B cell (primary cell): Measurements from ENCODE around the gene ADAMTS17. TPM values are rescaled to one million over a fixed set of nuclear protein-coding genes. Genes with fewer than 3 reads are reported as not detected.

ENCODE experiments used
- ATAC-seq: fragments of 200-7000 bp; cut with Tn5 transposase; one replicate; pipeline ENCODE4 v1.10.0; 2021; ENCODE audit warnings: low read depth, mild to moderate bottlenecking, moderate number of reproducible peaks, moderate library complexity
- CTCF ChIA-PET: fragments of 350-600 bp; sonication (Branson Sonifier 250); formaldehyde crosslinking; loops from one replicate; lab custom pipeline; 2021; ENCODE audit warnings: antibody characterized with exemption, inconsistent platforms; lab: Charles Lee
- POLR2A ChIA-PET: fragments of 350-600 bp; sonication (Branson Sonifier 250); formaldehyde crosslinking; loops from one replicate; lab custom pipeline; 2021; ENCODE audit warnings: antibody characterized with exemption; lab: Charles Lee
- DNase-seq: peaks from one replicate; pipeline ENCODE4 v3.0.0; 2013
- H2AFZ ChIP-seq: 2 replicates; pipeline ENCODE4 v1.6.1; 2012; ENCODE audit warnings: mild to moderate bottlenecking, low read depth, low read length; ENCODE audit not compliant: insufficient read depth, poor library complexity, severe bottlenecking
- H3K27ac ChIP-seq, 2 donors: 1 replicate in 1 of 2; 2 replicates in 1 of 2; pipeline ENCODE4 v1.5.1; 2012 to 2013; ENCODE audit warnings: low read length in 2 of 2, mild to moderate bottlenecking in 2 of 2, moderate library complexity in 1 of 2
- H3K27me3 ChIP-seq, 4 experiments: fragments of 200-600 bp in 1 of 4; sonication (generic) in 1 of 4; replicated peaks in 1 of 4; 1 replicate in 2 of 4; 2 replicates in 2 of 4; pipeline versions ENCODE4 v1.6.1 to v1.7.0; 2013 to 2016; ENCODE audit warnings: low read length in 3 of 4, mild to moderate bottlenecking in 2 of 4, mixed read lengths in 1 of 4, moderate library complexity in 1 of 4; ENCODE audit not compliant: insufficient read depth in 4 of 4, control insufficient read depth in 3 of 4; ENCODE audit errors: control extremely low read depth in 1 of 4
- H3K36me3 ChIP-seq, 2 experiments: replicated peaks in 1 of 2; 1 replicate in 1 of 2; 2 replicates in 1 of 2; pipeline versions ENCODE4 v1.6.1 to v1.7.1; 2013; ENCODE audit warnings: low read length in 1 of 2; ENCODE audit not compliant: insufficient read depth in 2 of 2, control insufficient read depth in 1 of 2; ENCODE audit errors: control extremely low read depth in 1 of 2, extremely low read depth in 1 of 2
- H3K4me1 ChIP-seq, 2 donors: fragments of 200-600 bp in 1 of 2; sonication (generic) in 1 of 2; 1 replicate in 1 of 2; 2 replicates in 1 of 2; pipeline versions ENCODE4 v1.5.1 to v1.6.1; 2013 to 2017; ENCODE audit warnings: low read length in 2 of 2; ENCODE audit not compliant: control insufficient read depth in 2 of 2, insufficient read depth in 2 of 2
- H3K4me2 ChIP-seq: replicated peaks from 2 replicates; pipeline ENCODE3; 2012; ENCODE audit warnings: mild to moderate bottlenecking, low read depth, low read length; ENCODE audit not compliant: poor library complexity, severe bottlenecking
- H3K4me3 ChIP-seq, 5 experiments: fragments of 200-600 bp in 1 of 5; sonication (generic) in 1 of 5; 1 replicate in 3 of 5; 2 replicates in 2 of 5; pipeline versions ENCODE4 v1.5.1 to v1.7.0; 2011 to 2016; ENCODE audit warnings: low read length in 4 of 5, mild to moderate bottlenecking in 4 of 5, low read depth in 2 of 5, control low read depth in 1 of 5, moderate library complexity in 1 of 5; ENCODE audit not compliant: insufficient read depth in 1 of 5; ENCODE audit errors: control extremely low read depth in 1 of 5, extremely low read depth in 1 of 5
- H3K79me2 ChIP-seq: fragments of 200-600 bp; sonication (generic); one replicate; pipeline ENCODE4 v1.6.0; 2016; ENCODE audit warnings: low read length; ENCODE audit not compliant: control insufficient read depth, insufficient read depth
- H3K9ac ChIP-seq: fragments of 200-600 bp; sonication (generic); 2 replicates; pipeline ENCODE4 v1.6.1; 2017; ENCODE audit warnings: mild to moderate bottlenecking, low read length, moderate library complexity
- H3K9me3 ChIP-seq, 3 donors: one replicate each; pipeline versions ENCODE4 v1.6.1 to v1.7.1; 2013; ENCODE audit warnings: low read length in 2 of 3; ENCODE audit not compliant: control insufficient read depth in 2 of 3, insufficient read depth in 1 of 3; ENCODE audit errors: control extremely low read depth in 1 of 3
- H4K20me1 ChIP-seq: 2 replicates; pipeline ENCODE4 v1.6.0; 2012; ENCODE audit warnings: mild to moderate bottlenecking, low read length; ENCODE audit not compliant: insufficient read depth, control insufficient read depth, poor library complexity, severe bottlenecking
- H3K27ac Mint-ChIP-seq: one replicate; pipeline ENCODE4 v1.8.0; 2021; ENCODE audit warnings: mixed read lengths
- H3K27me3 Mint-ChIP-seq: one replicate; pipeline ENCODE4 v1.8.0; 2021; ENCODE audit warnings: mixed read lengths
- H3K4me1 Mint-ChIP-seq: one replicate; pipeline ENCODE4 v1.8.0; 2021; ENCODE audit warnings: mixed read lengths
- H3K4me3 Mint-ChIP-seq: one replicate; pipeline ENCODE4 v1.8.0; 2021; ENCODE audit warnings: mixed read lengths
- H3K9me3 Mint-ChIP-seq: one replicate; pipeline ENCODE4 v1.8.0; 2022; ENCODE audit warnings: mixed read lengths; ENCODE audit not compliant: insufficient read depth
- EZH2 ChIP-seq: IDR thresholded peaks from 2 replicates; pipeline ENCODE4 v1.6.1; 2012; ENCODE audit warnings: borderline replicate concordance, low read depth, mild to moderate bottlenecking, moderate library complexity, low read length; ENCODE audit not compliant: insufficient read depth, poor library complexity, severe bottlenecking
- WGBS: methylation state at CpG from one replicate; pipeline ENCODE4 v1.1.5; 2013; ENCODE audit warnings: missing lambda C conversion rate; ENCODE audit not compliant: insufficient coverage; 5-methylcytosine and 5-hydroxymethylcytosine counted together
- intact Hi-C: fragments of 100-400 bp; cut with micrococcal nuclease; formaldehyde crosslinking; loops from one replicate; pipeline ENCODE4 v1.10.0; 2022
- polyA plus RNA-seq: library from polyadenylated mRNA; depleted of rRNA; stranded (reverse); fragments of >200 nt; gene quantifications from 2 replicates; pipeline ENCODE4 v1.2.3, GENCODE V29; 2012
- total RNA-seq, 2 donors: library from RNA; stranded (reverse); fragments of 120-200 nt in 1 of 2; gene quantifications; 1 replicate in 1 of 2; 2 replicates in 1 of 2; pipeline versions ENCODE4 v1.2.3 to v1.2.4, GENCODE V29; 2013 to 2022
- TF ChIP-seq, protein P1 (sequence below): fragments of 200-600 bp; IDR thresholded peaks from one replicate; pipeline ENCODE4 v1.8.0; 2022; ENCODE audit warnings: antibody characterized with exemption, mild to moderate bottlenecking

Gene ADAMTS17
- total and polyA plus RNA-seq, 2 donors (not counting 1 experiment from before 2014, with no cell fraction given) = 0.10 TPM; not detected in 1

DNA sequence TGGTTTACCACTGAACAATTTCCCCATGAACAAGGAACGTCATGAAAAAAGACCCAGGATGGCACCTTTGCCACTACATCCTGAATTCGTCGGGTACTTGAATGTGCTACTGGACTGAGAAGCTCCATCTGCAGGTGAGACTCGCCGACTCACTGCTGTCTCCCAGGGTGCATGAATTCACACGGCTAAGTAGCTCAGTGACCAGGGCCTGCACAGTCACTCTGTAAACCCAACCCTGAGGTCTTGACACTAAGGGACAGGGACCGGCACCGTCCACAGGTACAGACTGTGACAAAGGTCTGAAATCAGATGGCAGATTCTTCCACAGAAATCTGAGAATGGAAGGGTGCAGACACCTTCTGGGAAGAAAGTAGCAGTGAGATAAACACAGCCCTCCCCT lies 187.4 kb downstream of the ADAMTS17 start:
- no peak overlapping the region for H3K4me3 Mint-ChIP-seq
- no peak for DNase-seq
- Histone ChIP-seq H3K9ac (no peak overlapping the region), H3K27me3 (no peaks in the 10 kb centered on the region), H4K20me1 (no peaks in the 10 kb centered on the region), H2AFZ (no peak overlapping the region), H3K4me3 (no peak overlapping the region), H3K36me3 (no peaks in the 10 kb centered on the region), H3K27ac (no peak overlapping the region), H3K4me2 (no peak overlapping the region), H3K4me1 (no peaks in the 10 kb centered on the region), H3K79me2 (no peaks in the 10 kb centered on the region), H3K9me3 (peaks cover 0 to 11% (median 0%) of the 10 kb centered on the region in 3 donors)
- ChIA-PET CTCF (no interaction called here), POLR2A (no interaction called here)
- no peaks in the 10 kb centered on the region for H3K27me3 Mint-ChIP-seq
- ATAC-seq = no peak
- H3K9me3 Mint-ChIP-seq = no peaks in the 10 kb centered on the region
- intact Hi-C loops = no loop called here
- no peak overlapping the region for H3K27ac Mint-ChIP-seq
- WGBS = 78% methylated on average over 8 of the region's 8 CpGs
- TF ChIP-seq, protein P1, sequence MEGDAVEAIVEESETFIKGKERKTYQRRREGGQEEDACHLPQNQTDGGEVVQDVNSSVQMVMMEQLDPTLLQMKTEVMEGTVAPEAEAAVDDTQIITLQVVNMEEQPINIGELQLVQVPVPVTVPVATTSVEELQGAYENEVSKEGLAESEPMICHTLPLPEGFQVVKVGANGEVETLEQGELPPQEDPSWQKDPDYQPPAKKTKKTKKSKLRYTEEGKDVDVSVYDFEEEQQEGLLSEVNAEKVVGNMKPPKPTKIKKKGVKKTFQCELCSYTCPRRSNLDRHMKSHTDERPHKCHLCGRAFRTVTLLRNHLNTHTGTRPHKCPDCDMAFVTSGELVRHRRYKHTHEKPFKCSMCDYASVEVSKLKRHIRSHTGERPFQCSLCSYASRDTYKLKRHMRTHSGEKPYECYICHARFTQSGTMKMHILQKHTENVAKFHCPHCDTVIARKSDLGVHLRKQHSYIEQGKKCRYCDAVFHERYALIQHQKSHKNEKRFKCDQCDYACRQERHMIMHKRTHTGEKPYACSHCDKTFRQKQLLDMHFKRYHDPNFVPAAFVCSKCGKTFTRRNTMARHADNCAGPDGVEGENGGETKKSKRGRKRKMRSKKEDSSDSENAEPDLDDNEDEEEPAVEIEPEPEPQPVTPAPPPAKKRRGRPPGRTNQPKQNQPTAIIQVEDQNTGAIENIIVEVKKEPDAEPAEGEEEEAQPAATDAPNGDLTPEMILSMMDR = no peak
- no peak for TF ChIP-seq EZH2
- no peaks in the 10 kb centered on the region for H3K4me1 Mint-ChIP-seq

DNA sequence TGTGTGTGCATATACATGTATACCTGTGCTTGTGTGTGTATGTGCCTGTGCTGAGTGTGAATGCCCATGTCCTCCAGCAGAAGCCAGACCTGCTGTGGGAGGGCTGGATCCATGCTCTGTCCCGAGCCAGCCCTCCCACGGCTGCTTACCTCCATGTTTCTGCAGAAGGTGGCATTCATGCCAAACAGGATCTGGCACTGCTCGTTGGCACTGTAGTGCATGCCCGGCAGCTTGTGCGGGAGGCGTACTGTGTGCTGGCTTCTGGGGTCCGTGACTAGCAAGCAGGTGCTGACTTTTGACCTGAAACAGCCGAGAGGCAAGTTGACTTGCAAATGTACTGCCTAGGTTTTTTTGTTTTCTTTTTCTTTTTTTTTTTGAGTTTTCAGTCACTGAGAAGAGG lies 189.3 kb downstream of the ADAMTS17 start:
- intact Hi-C loops = no loop called here

More for the DNA sequence above, 189.3 kb downstream of the ADAMTS17 start:
- H2AFZ ChIP-seq = no peak overlapping the region
- no peaks in the 10 kb centered on the region for H3K27me3 ChIP-seq
- WGBS = 91% methylated on average over 8 of the region's 8 CpGs
- H3K9ac ChIP-seq = no peak overlapping the region
- no peak overlapping the region for H3K27ac ChIP-seq
- no peaks in the 10 kb centered on the region for H3K4me1 Mint-ChIP-seq
- H3K79me2 ChIP-seq = no peaks in the 10 kb centered on the region
- H3K4me3 ChIP-seq = no peak overlapping the region
- DNase-seq = no peak
- no peak overlapping the region for H3K4me3 Mint-ChIP-seq
- TF ChIP-seq, protein P1 = no peak
- no peak for TF ChIP-seq EZH2
- H3K4me2 ChIP-seq = no peak overlapping the region
- H4K20me1 ChIP-seq = no peaks in the 10 kb centered on the region
- CTCF ChIA-PET = no interaction called here
- H3K36me3 ChIP-seq = no peaks in the 10 kb centered on the region
- no peak for ATAC-seq
- no peaks in the 10 kb centered on the region for H3K27me3 Mint-ChIP-seq
- H3K9me3 Mint-ChIP-seq = peaks cover 14% of the 10 kb centered on the region
- POLR2A ChIA-PET = no interaction called here
- no peak overlapping the region for H3K27ac Mint-ChIP-seq
- H3K4me1 ChIP-seq = no peaks in the 10 kb centered on the region
- H3K9me3 ChIP-seq = peaks cover 0 to 20% (median 0%) of the 10 kb centered on the region in 3 donors
